ENCODE results near the gene EEFSEC. TPM values are rescaled to one million over a fixed set of nuclear protein-coding genes. Genes with fewer than 3 reads are reported as not detected.

The EEFSEC gene
- total RNA-seq, 1 experiment from 2014 or later: 14.0 TPM

DNA sequence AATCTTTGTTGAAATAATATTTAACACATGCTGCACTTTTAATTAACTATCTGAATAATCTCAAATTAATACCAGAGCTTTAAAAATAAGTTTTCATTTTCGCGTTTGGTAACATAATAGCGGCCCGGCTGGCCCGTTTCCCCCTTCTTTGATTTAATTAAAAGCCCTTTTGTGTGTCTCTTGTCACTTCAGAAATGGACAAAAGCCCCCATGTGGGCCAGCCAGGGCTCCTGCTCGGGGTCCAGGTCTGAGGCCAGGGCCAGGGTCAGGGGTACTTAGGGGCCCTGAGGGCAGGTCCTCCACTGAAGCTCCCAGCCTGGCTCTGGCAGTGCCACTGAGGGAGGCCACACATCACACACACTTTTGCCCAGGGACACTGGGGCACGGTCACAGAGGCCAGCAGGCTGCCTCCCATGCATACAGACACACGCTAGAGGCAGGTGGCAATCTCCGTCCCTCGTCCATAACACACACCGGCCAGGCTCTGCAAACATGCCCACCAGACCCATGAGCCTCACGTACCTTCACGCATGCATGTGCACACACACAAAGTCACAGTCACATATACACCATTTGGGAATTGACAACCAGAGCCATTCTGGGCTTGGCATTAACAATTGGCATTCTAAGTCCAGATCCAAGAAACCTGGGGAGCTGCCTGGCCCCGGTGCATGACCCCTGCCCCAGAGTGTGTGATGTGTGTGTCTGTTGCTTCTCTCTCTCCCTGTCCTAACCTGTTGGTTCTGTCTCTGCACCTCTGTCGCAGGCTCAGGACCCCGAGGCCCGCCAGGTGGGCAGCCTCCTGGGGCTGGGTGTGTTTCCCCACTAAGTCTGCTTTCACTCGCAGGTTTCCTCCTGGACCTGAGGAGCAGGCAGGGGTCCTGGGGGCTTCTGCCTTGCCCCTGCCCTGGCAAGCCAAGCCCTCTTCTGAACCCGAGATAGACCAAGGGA is 274.9 kb downstream of the EEFSEC start:
- POLR2A ChIA-PET: no interaction called here
- Histone ChIP-seq H3K4me1 (peaks cover 8% of the 10 kb centered on the region), H3K9me3 (no peaks in the 10 kb centered on the region), H3K27me3 (replicated peaks; ENCODE audit: control insufficient read depth, insufficient read depth, low read length) (no peaks in the 10 kb centered on the region), H3K36me3 (ENCODE audit: control insufficient read depth, insufficient read depth, low read length) (no peaks in the 10 kb centered on the region; the same call in 1 of the 2 replicates), H3K4me3 (ENCODE audit: low read depth, low read length) (no peak overlapping the region)
- TF ChIP-seq, protein P1, sequence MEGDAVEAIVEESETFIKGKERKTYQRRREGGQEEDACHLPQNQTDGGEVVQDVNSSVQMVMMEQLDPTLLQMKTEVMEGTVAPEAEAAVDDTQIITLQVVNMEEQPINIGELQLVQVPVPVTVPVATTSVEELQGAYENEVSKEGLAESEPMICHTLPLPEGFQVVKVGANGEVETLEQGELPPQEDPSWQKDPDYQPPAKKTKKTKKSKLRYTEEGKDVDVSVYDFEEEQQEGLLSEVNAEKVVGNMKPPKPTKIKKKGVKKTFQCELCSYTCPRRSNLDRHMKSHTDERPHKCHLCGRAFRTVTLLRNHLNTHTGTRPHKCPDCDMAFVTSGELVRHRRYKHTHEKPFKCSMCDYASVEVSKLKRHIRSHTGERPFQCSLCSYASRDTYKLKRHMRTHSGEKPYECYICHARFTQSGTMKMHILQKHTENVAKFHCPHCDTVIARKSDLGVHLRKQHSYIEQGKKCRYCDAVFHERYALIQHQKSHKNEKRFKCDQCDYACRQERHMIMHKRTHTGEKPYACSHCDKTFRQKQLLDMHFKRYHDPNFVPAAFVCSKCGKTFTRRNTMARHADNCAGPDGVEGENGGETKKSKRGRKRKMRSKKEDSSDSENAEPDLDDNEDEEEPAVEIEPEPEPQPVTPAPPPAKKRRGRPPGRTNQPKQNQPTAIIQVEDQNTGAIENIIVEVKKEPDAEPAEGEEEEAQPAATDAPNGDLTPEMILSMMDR (IDR thresholded peaks at IDR 0.05; ENCODE audit: insufficient read depth in 1 of 2, low read depth in 1 of 2, low read length in 1 of 2, severe bottlenecking in 1 of 2, unreplicated experiment in 1 of 2): no peak
- no peak overlapping the region for H3K27ac Mint-ChIP-seq (ENCODE audit: unreplicated experiment)
- intact Hi-C loops (cut with micrococcal nuclease; ENCODE audit: unreplicated experiment): loop anchor here (2.0 to 10.0 kb wide), 4 partner anchors 61 to 157 kb away; no protein-coding TSS in a partner anchor
- no peak overlapping the region for H3K4me3 Mint-ChIP-seq (ENCODE audit: unreplicated experiment)
- no TSS peak for BruUV-seq (replicated peaks)
- H3K9me3 Mint-ChIP-seq (ENCODE audit: unreplicated experiment): no peaks in the 10 kb centered on the region
- peaks cover 12% of the 10 kb centered on the region for H3K4me1 Mint-ChIP-seq (ENCODE audit: low read depth, unreplicated experiment)
- CTCF ChIA-PET: interaction anchor here (1.0 to 1.1 kb wide), 2 partner anchors 62 to 69 kb away, joined by 3 read pairs; no protein-coding TSS in a partner anchor
- no peak for DNase-seq
- H3K36me3 Mint-ChIP-seq (ENCODE audit: insufficient read depth, unreplicated experiment): peaks cover 6% of the 10 kb centered on the region
- H3K27me3 Mint-ChIP-seq (ENCODE audit: insufficient read depth, unreplicated experiment): no peaks in the 10 kb centered on the region

DNA sequence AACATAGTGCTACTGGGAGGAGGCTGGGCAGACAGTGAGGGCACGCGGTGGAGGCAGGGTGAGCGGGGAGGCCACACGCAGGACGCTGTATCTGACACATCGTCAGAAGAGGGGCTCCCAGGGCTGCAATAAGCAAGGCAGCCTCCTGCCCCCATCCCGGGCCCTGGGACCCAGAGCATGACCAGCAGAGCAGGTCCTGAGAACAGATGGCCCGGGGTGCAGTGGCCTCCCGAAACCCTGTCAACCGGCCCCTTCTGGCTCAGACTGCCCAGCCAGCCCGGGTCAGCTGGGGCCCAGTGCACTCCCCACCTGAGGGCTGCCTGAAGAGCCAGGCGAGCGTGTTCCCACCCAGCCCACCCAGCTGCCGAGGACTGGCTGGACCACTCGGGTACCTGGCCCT is 276.0 kb downstream of the EEFSEC start:
- H3K4me3 Mint-ChIP-seq (ENCODE audit: unreplicated experiment): no peak overlapping the region
- H3K27ac Mint-ChIP-seq (ENCODE audit: unreplicated experiment): no peak overlapping the region
- H3K4me3 ChIP-seq (ENCODE audit: low read depth, low read length): no peak overlapping the region
- POLR2A ChIA-PET: no interaction called here
- H3K4me1 ChIP-seq: peaks cover 19% of the 10 kb centered on the region
- intact Hi-C loops (cut with micrococcal nuclease; ENCODE audit: unreplicated experiment): loop anchor here (10.0 kb wide), 1 partner anchor 156 kb away; no protein-coding TSS in a partner anchor
- H3K9me3 ChIP-seq: no peaks in the 10 kb centered on the region
- no peak for DNase-seq
- peaks cover 12% of the 10 kb centered on the region for H3K4me1 Mint-ChIP-seq (ENCODE audit: low read depth, unreplicated experiment)
- H3K27me3 ChIP-seq (replicated peaks; ENCODE audit: control insufficient read depth, insufficient read depth, low read length): no peaks in the 10 kb centered on the region
- H3K9me3 Mint-ChIP-seq (ENCODE audit: unreplicated experiment): no peaks in the 10 kb centered on the region
- CTCF ChIA-PET: interaction anchor here (1.0 kb wide), 1 partner anchor 68 kb away, joined by 3 read pairs; no protein-coding TSS in a partner anchor
- H3K36me3 ChIP-seq (ENCODE audit: control insufficient read depth, insufficient read depth, low read length): no peaks in the 10 kb centered on the region; the same call in 1 of the 2 replicates
- TF ChIP-seq, protein P1 (IDR thresholded peaks at IDR 0.05; ENCODE audit: insufficient read depth in 1 of 2, low read depth in 1 of 2, low read length in 1 of 2, severe bottlenecking in 1 of 2, unreplicated experiment in 1 of 2): no peak
- no TSS peak for BruUV-seq (replicated peaks)
- H3K27me3 Mint-ChIP-seq (ENCODE audit: insufficient read depth, unreplicated experiment): no peaks in the 10 kb centered on the region
- H3K36me3 Mint-ChIP-seq (ENCODE audit: insufficient read depth, unreplicated experiment): peaks cover 6% of the 10 kb centered on the region

DNA sequence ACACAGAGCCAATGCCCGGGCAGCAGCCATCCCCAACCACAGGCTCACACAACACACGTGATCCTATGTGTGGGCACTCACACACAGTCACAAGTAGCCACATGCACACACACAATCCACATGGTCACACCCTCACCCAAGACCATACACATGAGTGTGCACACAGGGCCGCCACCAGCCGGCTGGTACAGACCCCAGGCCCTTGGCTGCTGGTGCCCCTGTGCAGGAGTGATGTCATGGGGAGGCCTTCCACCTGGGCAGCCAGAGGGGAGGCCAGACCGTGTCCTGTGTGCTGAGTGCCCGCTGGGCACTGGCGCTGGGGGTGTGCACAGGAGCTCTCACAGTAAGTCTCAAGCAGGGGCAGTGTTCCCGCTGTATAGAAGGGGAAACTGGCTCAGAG is 276.5 kb downstream of the EEFSEC start:
- Histone ChIP-seq H3K4me1 (peaks cover 24% of the 10 kb centered on the region), H3K4me3 (ENCODE audit: low read depth, low read length) (no peak overlapping the region), H3K9me3 (no peaks in the 10 kb centered on the region), H3K36me3 (ENCODE audit: control insufficient read depth, insufficient read depth, low read length) (no peaks in the 10 kb centered on the region; the same call in 1 of the 2 replicates), H3K27me3 (replicated peaks; ENCODE audit: control insufficient read depth, insufficient read depth, low read length) (no peaks in the 10 kb centered on the region)
- TF ChIP-seq, protein P1 (IDR thresholded peaks at IDR 0.05; ENCODE audit: insufficient read depth in 1 of 2, low read depth in 1 of 2, low read length in 1 of 2, severe bottlenecking in 1 of 2, unreplicated experiment in 1 of 2): no peak
- peaks cover 12% of the 10 kb centered on the region for H3K4me1 Mint-ChIP-seq (ENCODE audit: low read depth, unreplicated experiment)
- peaks cover 6% of the 10 kb centered on the region for H3K36me3 Mint-ChIP-seq (ENCODE audit: insufficient read depth, unreplicated experiment)
- CTCF ChIA-PET: no interaction called here
- H3K4me3 Mint-ChIP-seq (ENCODE audit: unreplicated experiment): no peak overlapping the region
- POLR2A ChIA-PET: no interaction called here
- BruUV-seq (replicated peaks): no TSS peak
- H3K27ac Mint-ChIP-seq (ENCODE audit: unreplicated experiment): no peak overlapping the region
- DNase-seq: no peak
- no peaks in the 10 kb centered on the region for H3K9me3 Mint-ChIP-seq (ENCODE audit: unreplicated experiment)
- intact Hi-C loops (cut with micrococcal nuclease; ENCODE audit: unreplicated experiment): loop anchor here (10.0 kb wide), 1 partner anchor 155 kb away; no protein-coding TSS in a partner anchor
- no peaks in the 10 kb centered on the region for H3K27me3 Mint-ChIP-seq (ENCODE audit: insufficient read depth, unreplicated experiment)
